WERI-Rb-1 (cell line): Measurements from ENCODE around the gene ATP2A3.

ENCODE experiments used
- DNase-seq: peaks from one replicate; pipeline ENCODE4 v3.0.0-alpha.2; 2020
- H3K27ac ChIP-seq: fragments of 250-450 bp; sonication (Bioruptor Pico); 2 replicates; pipeline ENCODE4 v1.5.1; 2020; ENCODE audit warnings: mild to moderate bottlenecking, moderate library complexity
- H3K27me3 ChIP-seq: fragments of 250-450 bp; sonication (Bioruptor Pico); 2 replicates; pipeline ENCODE4 v1.5.1; 2021; ENCODE audit warnings: mild to moderate bottlenecking, low read depth, moderate library complexity; ENCODE audit not compliant: insufficient read depth, severe bottlenecking
- H3K36me3 ChIP-seq: fragments of 250-450 bp; sonication (Bioruptor Pico); 2 replicates; pipeline ENCODE4 v1.5.1; 2020; ENCODE audit warnings: mild to moderate bottlenecking, moderate library complexity
- H3K4me3 ChIP-seq: 2 replicates; pipeline ENCODE4 v1.5.1; 2011; ENCODE audit warnings: low read depth, mild to moderate bottlenecking, control low read depth, low read length
- H3K9me3 ChIP-seq: fragments of 250-450 bp; sonication (Bioruptor Pico); 2 replicates; pipeline ENCODE4 v1.5.1; 2021; ENCODE audit warnings: mild to moderate bottlenecking, moderate library complexity; ENCODE audit not compliant: severe bottlenecking
- TF ChIP-seq, protein P1 (sequence below): IDR thresholded peaks from 2 replicates; pipeline ENCODE4 v1.5.1; 2011; ENCODE audit warnings: low read depth, mild to moderate bottlenecking, control low read depth, inconsistent platforms, low read length

ATP2A3 gene

DNA sequence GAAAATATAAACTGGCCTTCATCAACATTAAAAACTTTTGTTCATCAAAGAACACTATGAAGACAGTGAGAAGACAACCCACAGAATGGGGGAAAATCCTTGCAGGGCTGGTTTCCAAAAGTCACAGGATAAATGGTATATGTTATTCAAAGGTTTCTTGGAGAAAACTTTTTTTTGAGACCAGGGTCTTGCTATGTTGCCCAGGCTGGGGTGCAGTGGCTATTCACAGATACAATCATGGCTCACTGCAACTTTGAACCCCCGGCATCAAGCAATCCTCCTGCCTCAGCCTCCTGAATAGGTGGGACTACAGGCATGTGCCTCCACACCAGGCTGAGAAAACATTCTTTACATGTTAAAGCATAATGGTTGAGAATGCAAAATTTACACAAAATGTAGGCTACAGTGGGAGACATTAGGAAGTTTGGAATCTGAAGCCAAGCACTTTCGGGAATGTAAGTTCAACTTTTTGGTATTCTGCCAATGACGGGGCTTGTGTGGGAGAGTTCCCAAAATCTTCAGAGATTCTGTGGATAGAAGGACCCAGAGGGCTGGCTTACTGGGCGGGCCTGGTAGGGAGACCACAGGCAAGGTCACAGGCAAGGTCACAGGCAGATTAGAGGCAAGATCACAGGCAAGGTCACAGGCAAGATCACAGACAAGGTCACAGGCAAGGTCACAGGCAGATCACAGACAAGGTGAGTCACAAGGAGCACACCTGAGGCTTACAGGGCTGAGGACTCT lies 24.2 kb upstream of the ATP2A3 start:
- H3K4me3 ChIP-seq, result no peak overlapping the region
- H3K36me3 ChIP-seq, result no peaks in the 10 kb centered on the region
- no peak overlapping the region for H3K27ac ChIP-seq
- no peaks in the 10 kb centered on the region for H3K9me3 ChIP-seq
- TF ChIP-seq, protein P1, sequence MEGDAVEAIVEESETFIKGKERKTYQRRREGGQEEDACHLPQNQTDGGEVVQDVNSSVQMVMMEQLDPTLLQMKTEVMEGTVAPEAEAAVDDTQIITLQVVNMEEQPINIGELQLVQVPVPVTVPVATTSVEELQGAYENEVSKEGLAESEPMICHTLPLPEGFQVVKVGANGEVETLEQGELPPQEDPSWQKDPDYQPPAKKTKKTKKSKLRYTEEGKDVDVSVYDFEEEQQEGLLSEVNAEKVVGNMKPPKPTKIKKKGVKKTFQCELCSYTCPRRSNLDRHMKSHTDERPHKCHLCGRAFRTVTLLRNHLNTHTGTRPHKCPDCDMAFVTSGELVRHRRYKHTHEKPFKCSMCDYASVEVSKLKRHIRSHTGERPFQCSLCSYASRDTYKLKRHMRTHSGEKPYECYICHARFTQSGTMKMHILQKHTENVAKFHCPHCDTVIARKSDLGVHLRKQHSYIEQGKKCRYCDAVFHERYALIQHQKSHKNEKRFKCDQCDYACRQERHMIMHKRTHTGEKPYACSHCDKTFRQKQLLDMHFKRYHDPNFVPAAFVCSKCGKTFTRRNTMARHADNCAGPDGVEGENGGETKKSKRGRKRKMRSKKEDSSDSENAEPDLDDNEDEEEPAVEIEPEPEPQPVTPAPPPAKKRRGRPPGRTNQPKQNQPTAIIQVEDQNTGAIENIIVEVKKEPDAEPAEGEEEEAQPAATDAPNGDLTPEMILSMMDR, result no peak
- DNase-seq, result no peak
- H3K27me3 ChIP-seq, result no peaks in the 10 kb centered on the region

DNA sequence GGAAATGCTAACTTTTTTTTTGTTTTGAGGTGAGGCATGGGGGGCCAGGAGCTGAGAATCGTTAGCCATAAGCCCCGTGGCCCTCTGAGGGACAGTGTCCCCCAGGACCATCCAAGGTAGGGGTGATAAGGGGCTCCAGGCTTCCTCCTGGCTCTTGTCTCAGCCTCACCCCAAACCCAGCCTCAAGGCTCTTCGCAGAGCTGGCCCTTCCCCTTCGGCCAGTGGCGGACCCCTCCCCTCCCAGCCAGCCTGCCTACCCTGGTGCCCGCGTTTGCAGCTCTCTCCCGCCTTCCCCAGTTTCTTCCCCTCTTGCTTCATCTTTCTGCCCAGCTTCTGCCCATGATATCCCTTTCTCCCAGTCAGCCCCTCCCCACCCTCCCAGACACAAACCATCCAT lies 22.7 kb upstream of the ATP2A3 start:
- Histone ChIP-seq H3K36me3 (no peaks in the 10 kb centered on the region), H3K9me3 (no peaks in the 10 kb centered on the region), H3K4me3 (no peak overlapping the region), H3K27ac (no peak overlapping the region), H3K27me3 (no peaks in the 10 kb centered on the region)
- TF ChIP-seq, protein P1, result no peak
- no peak for DNase-seq

DNA sequence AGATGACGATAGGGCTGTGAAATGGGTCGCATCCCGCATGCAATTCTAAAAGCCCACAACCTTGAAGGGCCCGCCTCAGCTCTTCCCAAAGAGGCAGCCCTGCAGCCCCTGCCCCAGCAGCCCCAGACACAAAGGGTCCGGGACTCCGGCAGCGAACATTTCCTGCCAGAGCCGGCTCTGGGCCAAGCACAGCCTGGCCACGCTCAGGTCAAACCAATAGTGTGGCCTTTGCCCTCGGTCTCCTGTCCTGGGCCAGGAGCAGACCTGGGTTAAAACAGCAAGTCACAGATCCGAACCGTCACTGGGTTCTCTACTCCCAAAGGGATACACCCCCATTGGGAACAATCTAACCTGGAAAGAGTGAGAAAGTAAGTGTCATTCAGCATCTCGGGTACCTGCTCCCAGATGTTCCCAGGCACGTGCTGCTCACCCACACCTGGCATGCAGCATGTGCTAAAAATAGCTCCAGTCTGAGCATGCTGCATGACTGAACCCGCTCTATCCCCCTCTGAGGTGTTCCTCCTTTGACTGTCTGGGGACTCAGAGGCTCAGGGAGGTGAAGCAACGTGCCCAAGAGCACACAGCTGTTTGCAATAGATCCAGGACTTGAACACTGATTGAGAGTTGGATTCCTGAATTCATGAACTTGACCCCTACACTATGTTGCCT lies 22.2 kb upstream of the ATP2A3 start:
- TF ChIP-seq, protein P1, result no peak
- Histone ChIP-seq H3K27me3 (no peaks in the 10 kb centered on the region), H3K36me3 (no peaks in the 10 kb centered on the region), H3K27ac (no peak overlapping the region), H3K4me3 (no peak overlapping the region), H3K9me3 (no peaks in the 10 kb centered on the region)
- no peak for DNase-seq

DNA sequence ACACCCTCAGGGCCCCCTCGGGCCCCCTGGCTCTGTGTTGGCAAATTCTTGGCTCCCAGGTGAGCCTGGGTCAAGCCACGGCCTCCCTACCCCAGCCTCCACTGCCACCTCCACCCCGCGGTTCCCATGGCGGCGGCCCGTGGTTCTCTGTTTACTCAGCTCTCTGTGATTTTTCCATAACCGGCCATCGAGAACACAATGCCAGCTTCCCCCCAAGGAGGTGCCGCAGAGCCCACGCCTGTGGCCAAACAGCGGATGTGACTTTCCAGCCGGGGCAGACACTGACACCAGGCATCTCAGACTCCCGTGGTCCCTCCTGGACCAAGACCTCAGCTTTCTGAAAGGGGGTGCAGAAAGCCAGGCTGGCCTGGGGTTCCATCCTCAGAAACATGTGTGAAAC lies 21.6 kb upstream of the ATP2A3 start:
- Histone ChIP-seq H3K27me3 (no peaks in the 10 kb centered on the region), H3K36me3 (no peaks in the 10 kb centered on the region), H3K9me3 (no peaks in the 10 kb centered on the region), H3K4me3 (no peak overlapping the region), H3K27ac (no peak overlapping the region)
- TF ChIP-seq, protein P1, result no peak
- DNase-seq, result no peak

DNA sequence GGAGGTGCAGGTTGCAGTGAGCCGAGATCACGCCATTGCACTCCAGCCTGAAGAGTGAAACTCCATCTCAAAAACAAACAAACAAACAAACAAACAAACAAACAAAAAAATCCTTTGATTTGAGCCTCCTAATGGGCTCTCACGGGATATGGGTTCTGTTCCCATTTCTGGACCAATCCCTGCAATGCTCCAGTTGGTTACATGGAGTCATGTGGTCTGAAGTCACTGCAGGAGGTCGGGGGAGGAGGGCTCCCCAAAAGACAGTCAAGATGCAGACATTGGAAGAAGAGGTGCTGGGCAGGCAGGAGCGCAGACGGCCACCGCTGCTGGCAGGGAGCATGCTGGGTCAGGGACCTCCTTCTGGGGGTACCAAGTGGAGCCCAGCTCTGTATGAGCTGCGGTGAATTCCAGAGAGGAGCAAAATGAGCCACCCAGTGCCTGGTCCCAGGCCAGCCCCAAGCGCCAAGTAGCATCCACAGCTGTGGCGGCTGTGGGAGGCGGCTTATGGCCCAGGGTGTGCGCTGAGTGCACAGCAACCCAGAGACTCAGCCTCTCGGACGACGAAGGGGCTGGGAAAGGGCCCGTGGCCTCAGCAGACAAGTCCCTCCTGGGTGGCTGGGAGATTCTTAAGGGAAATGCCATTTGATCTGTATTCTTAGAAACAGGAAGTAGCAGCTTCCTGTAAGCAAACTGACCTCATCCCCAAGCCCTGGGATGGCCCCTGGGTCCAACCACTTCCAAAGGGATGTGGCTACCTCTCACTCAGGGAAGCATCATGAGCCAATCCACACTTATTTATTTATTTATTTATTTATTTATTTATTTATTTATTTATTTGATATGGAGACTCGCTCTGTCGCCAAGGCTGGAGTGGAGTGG lies 19.6 kb upstream of the ATP2A3 start:
- no peak overlapping the region for H3K27ac ChIP-seq
- no peak for DNase-seq
- H3K4me3 ChIP-seq, result no peak overlapping the region
- H3K27me3 ChIP-seq, result no peaks in the 10 kb centered on the region
- no peaks in the 10 kb centered on the region for H3K36me3 ChIP-seq
- no peaks in the 10 kb centered on the region for H3K9me3 ChIP-seq
- TF ChIP-seq, protein P1, result no peak
